Measurements from ENCODE around the gene EPB41L5. TPM values are rescaled to one million over a fixed set of nuclear protein-coding genes. Genes with fewer than 3 reads are reported as not detected.

EPB41L5 gene
- polyA plus RNA-seq, 1 donor (not counting 4 experiments of a cell fraction or from before 2014, with no cell fraction given): 17.8 TPM

GRCh38 chr2:120221616-120222015 is 208.7 kb downstream of the EPB41L5 start:
- H3K27ac ChIP-seq (ENCODE audit: control insufficient read depth, insufficient read depth, low read length): no peak overlapping the region
- no peak overlapping the region for H3K9ac ChIP-seq (ENCODE audit: control insufficient read depth, extremely low read depth, insufficient read depth, low read length)
- H4K20me1 ChIP-seq (ENCODE audit: control insufficient read depth, extremely low read depth, insufficient read depth, low read length): no peaks in the 10 kb centered on the region
- dilution Hi-C loops (cut with MboI; ENCODE audit: extremely low pct_ligation_motif_present, low sequenced_read_pairs): no loop called here
- H3K36me3 ChIP-seq (ENCODE audit: control insufficient read depth in 2 of 2, extremely low read depth in 1 of 2, insufficient read depth in 2 of 2, low read length in 2 of 2): peaks cover 0 to 3% of the 10 kb centered on the region in 2 experiments
- H3K79me2 ChIP-seq (ENCODE audit: control insufficient read depth, insufficient read depth, low read length): peaks cover 11% of the 10 kb centered on the region
- DNase-seq (ENCODE audit: low read depth, low spot score): no peak
- H2AFZ ChIP-seq (ENCODE audit: control insufficient read depth, low read length): no peak overlapping the region
- H3K9me3 ChIP-seq (ENCODE audit: control insufficient read depth, low read depth, low read length): peaks cover 5% of the 10 kb centered on the region
- no peak overlapping the region for H3K4me3 ChIP-seq (ENCODE audit: control insufficient read depth in 2 of 3, extremely low read depth in 1 of 3, insufficient read depth in 2 of 3, low read depth in 1 of 3, low read length in 3 of 3)
- TF ChIP-seq CTCF (optimal IDR thresholded peaks at IDR 0.05 in 1 of 3, IDR thresholded peaks at IDR 0.05 in 1 of 3, conservative IDR thresholded peaks at IDR 0.05 in 1 of 3; ENCODE audit: extremely low read depth in 1 of 3, insufficient read depth in 2 of 3, low read length in 3 of 3) (no peak), EZH2 (IDR thresholded peaks at IDR 0.05; ENCODE audit: low read length) (no peak)
- FAIRE-seq: no peak
- peak overlapping the region; percentile 19 for H3K4me2 ChIP-seq (ENCODE audit: control insufficient read depth, extremely low read depth, insufficient read depth, low read depth, low read length)
- H3K9me1 ChIP-seq (ENCODE audit: control insufficient read depth, extremely low read depth, insufficient read depth, low read length): no peaks in the 10 kb centered on the region
- H3K27me3 ChIP-seq (ENCODE audit: control insufficient read depth, extremely low read depth, insufficient read depth, low read length): no peaks in the 10 kb centered on the region
- peaks cover 15% of the 10 kb centered on the region for H3K4me1 ChIP-seq (ENCODE audit: control insufficient read depth, extremely low read depth, insufficient read depth, low read length)

DNA sequence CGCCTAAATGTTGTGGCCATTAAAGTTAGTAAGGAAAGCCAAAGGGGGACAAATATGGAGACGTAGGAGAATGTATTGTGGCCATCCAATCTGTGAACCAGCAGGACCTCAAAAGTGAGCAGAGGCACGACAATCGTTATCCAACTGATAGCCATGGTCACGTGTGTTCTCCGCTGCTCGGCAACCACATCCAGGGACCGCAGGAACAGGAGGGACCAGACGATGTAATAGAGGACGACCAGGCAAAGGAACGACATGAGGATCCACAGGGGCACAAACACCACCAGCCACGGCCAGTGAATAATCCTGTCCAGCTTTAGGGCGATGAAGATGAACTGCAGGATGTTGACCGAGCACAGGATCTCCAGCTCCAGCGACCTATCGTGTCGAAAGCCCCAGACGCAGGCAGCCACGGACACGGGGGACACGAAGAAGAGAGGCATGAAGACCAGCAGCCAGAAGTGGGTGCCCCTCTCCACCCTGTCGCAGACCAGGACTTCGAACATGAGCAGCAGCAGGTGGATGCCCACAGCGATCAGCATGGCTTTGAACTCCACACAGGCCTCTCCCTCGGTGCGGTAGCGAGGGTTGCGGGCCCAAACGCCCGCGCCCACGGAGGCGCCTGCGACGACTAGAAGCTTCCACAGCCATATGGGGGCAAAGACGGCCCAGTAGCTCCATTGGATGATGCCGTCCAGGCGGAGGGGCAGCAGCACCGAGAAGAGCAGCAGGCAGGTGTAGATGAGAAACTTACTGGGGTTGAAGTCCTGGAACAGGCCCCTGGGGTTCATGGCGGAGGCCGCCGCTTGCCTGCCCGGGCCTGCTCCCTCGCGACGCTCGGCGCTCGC is 209.5 kb downstream of the EPB41L5 start:
- Histone ChIP-seq H3K79me2 (ENCODE audit: control insufficient read depth, insufficient read depth, low read length) (peaks cover 11% of the 10 kb centered on the region), H3K9me3 (ENCODE audit: control insufficient read depth, low read depth, low read length) (peaks cover 5% of the 10 kb centered on the region), H3K9me1 (ENCODE audit: control insufficient read depth, extremely low read depth, insufficient read depth, low read length) (no peaks in the 10 kb centered on the region), H3K9ac (ENCODE audit: control insufficient read depth, extremely low read depth, insufficient read depth, low read length) (peak overlapping the region; percentile 79), H4K20me1 (ENCODE audit: control insufficient read depth, extremely low read depth, insufficient read depth, low read length) (no peaks in the 10 kb centered on the region), H3K4me1 (ENCODE audit: control insufficient read depth, extremely low read depth, insufficient read depth, low read length) (peaks cover 22% of the 10 kb centered on the region), H3K4me3 (ENCODE audit: control insufficient read depth in 2 of 3, extremely low read depth in 1 of 3, insufficient read depth in 2 of 3, low read depth in 1 of 3, low read length in 3 of 3) (peak overlapping the region; percentile 45 to 64 (median 56)), H3K4me2 (ENCODE audit: control insufficient read depth, extremely low read depth, insufficient read depth, low read depth, low read length) (peak overlapping the region; percentile 70), H2AFZ (ENCODE audit: control insufficient read depth, low read length) (peak overlapping the region; percentile 78), H3K27ac (ENCODE audit: control insufficient read depth, insufficient read depth, low read length) (peak overlapping the region; percentile 81), H3K36me3 (ENCODE audit: control insufficient read depth in 2 of 2, extremely low read depth in 1 of 2, insufficient read depth in 2 of 2, low read length in 2 of 2) (peaks cover 0 to 3% of the 10 kb centered on the region in 2 experiments), H3K27me3 (ENCODE audit: control insufficient read depth, extremely low read depth, insufficient read depth, low read length) (no peaks in the 10 kb centered on the region)
- DNase-seq (ENCODE audit: low read depth, low spot score) (no peak), FAIRE-seq (no peak)
- dilution Hi-C loops (cut with MboI; ENCODE audit: extremely low pct_ligation_motif_present, low sequenced_read_pairs): no loop called here
- TF ChIP-seq CTCF (optimal IDR thresholded peaks at IDR 0.05 in 1 of 3, IDR thresholded peaks at IDR 0.05 in 1 of 3, conservative IDR thresholded peaks at IDR 0.05 in 1 of 3; ENCODE audit: extremely low read depth in 1 of 3, insufficient read depth in 2 of 3, low read length in 3 of 3) (no peak), EZH2 (IDR thresholded peaks at IDR 0.05; ENCODE audit: low read length) (no peak)

All from keratinocyte (primary cell).